ENCODE results near the gene SKA3. TPM values are rescaled to one million over a fixed set of nuclear protein-coding genes. Genes with fewer than 3 reads are reported as not detected.

SKA3 gene
- polyA plus RNA-seq, 1 donor (not counting 4 experiments of a cell fraction or from before 2014, with no cell fraction given): 13.4 TPM

DNA sequence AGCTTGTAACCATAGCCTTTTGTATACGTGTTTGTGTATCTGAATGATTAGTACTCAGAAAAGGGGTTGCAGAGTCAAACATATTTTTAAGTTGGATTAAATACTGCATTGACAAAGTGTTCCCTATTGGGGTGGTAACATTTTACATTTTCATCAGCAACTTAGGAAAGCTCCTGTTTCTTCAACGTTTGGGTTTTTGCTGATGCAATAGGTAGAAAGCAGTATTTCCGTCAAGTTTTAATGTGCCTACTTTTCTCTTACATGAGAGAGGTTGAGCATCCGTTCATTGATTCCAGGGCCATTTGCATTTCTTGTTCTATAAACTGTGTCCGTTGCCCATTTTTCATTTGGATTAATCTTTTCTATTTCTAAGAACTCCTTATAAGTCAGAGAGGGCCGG is 56.2 kb downstream of the SKA3 start:
- no peak overlapping the region for H2AFZ ChIP-seq (ENCODE audit: control insufficient read depth, low read length)
- H4K20me1 ChIP-seq (ENCODE audit: control insufficient read depth, extremely low read depth, insufficient read depth, low read length): no peaks in the 10 kb centered on the region
- TF ChIP-seq CTCF (optimal IDR thresholded peaks at IDR 0.05 in 1 of 3, IDR thresholded peaks at IDR 0.05 in 1 of 3, conservative IDR thresholded peaks at IDR 0.05 in 1 of 3; ENCODE audit: extremely low read depth in 1 of 3, insufficient read depth in 2 of 3, low read length in 3 of 3) (no peak), EZH2 (IDR thresholded peaks at IDR 0.05; ENCODE audit: low read length) (no peak)
- H3K27ac ChIP-seq (ENCODE audit: control insufficient read depth, insufficient read depth, low read length): no peak overlapping the region
- H3K4me3 ChIP-seq (ENCODE audit: control insufficient read depth in 2 of 3, extremely low read depth in 1 of 3, insufficient read depth in 2 of 3, low read depth in 1 of 3, low read length in 3 of 3): no peak overlapping the region
- no peaks in the 10 kb centered on the region for H3K9me1 ChIP-seq (ENCODE audit: control insufficient read depth, extremely low read depth, insufficient read depth, low read length)
- no peaks in the 10 kb centered on the region for H3K79me2 ChIP-seq (ENCODE audit: control insufficient read depth, insufficient read depth, low read length)
- no peak overlapping the region for H3K9ac ChIP-seq (ENCODE audit: control insufficient read depth, extremely low read depth, insufficient read depth, low read length)
- no peaks in the 10 kb centered on the region for H3K9me3 ChIP-seq (ENCODE audit: control insufficient read depth, low read depth, low read length)
- FAIRE-seq (no peak), DNase-seq (ENCODE audit: low read depth, low spot score) (no peak)
- no peaks in the 10 kb centered on the region for H3K36me3 ChIP-seq (ENCODE audit: control insufficient read depth in 2 of 2, extremely low read depth in 1 of 2, insufficient read depth in 2 of 2, low read length in 2 of 2)
- H3K4me2 ChIP-seq (ENCODE audit: control insufficient read depth, extremely low read depth, insufficient read depth, low read depth, low read length): no peak overlapping the region
- H3K27me3 ChIP-seq (ENCODE audit: control insufficient read depth, extremely low read depth, insufficient read depth, low read length): no peaks in the 10 kb centered on the region
- dilution Hi-C loops (cut with MboI; ENCODE audit: extremely low pct_ligation_motif_present, low sequenced_read_pairs): no loop called here
- H3K4me1 ChIP-seq (ENCODE audit: control insufficient read depth, extremely low read depth, insufficient read depth, low read length): no peaks in the 10 kb centered on the region

DNA sequence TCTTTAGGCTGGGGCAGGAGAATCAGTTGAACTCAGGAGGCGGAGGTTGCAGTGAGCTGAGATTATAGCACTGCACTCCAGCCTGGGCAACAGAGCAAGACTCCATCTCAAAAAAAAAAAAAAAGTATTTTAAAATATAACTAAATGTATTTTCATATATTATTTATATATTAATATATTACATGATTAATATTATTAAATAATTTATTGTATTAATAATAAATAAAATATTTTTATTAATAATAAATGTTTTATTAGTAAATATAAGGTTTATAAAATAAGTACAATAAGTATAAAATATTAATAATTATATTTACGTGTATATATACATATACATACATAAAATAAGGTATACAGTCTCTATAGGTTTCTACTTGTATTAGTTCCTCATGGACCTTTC is 56.8 kb downstream of the SKA3 start:
- H3K27ac ChIP-seq (ENCODE audit: control insufficient read depth, insufficient read depth, low read length): no peak overlapping the region
- no peak overlapping the region for H3K4me2 ChIP-seq (ENCODE audit: control insufficient read depth, extremely low read depth, insufficient read depth, low read depth, low read length)
- TF ChIP-seq EZH2 (IDR thresholded peaks at IDR 0.05; ENCODE audit: low read length) (no peak), CTCF (optimal IDR thresholded peaks at IDR 0.05 in 1 of 3, IDR thresholded peaks at IDR 0.05 in 1 of 3, conservative IDR thresholded peaks at IDR 0.05 in 1 of 3; ENCODE audit: extremely low read depth in 1 of 3, insufficient read depth in 2 of 3, low read length in 3 of 3) (no peak)
- no peaks in the 10 kb centered on the region for H3K36me3 ChIP-seq (ENCODE audit: control insufficient read depth in 2 of 2, extremely low read depth in 1 of 2, insufficient read depth in 2 of 2, low read length in 2 of 2)
- H2AFZ ChIP-seq (ENCODE audit: control insufficient read depth, low read length): no peak overlapping the region
- H3K4me3 ChIP-seq (ENCODE audit: control insufficient read depth in 2 of 3, extremely low read depth in 1 of 3, insufficient read depth in 2 of 3, low read depth in 1 of 3, low read length in 3 of 3): no peak overlapping the region
- no peaks in the 10 kb centered on the region for H3K27me3 ChIP-seq (ENCODE audit: control insufficient read depth, extremely low read depth, insufficient read depth, low read length)
- H3K4me1 ChIP-seq (ENCODE audit: control insufficient read depth, extremely low read depth, insufficient read depth, low read length): no peaks in the 10 kb centered on the region
- dilution Hi-C loops (cut with MboI; ENCODE audit: extremely low pct_ligation_motif_present, low sequenced_read_pairs): no loop called here
- H3K9me3 ChIP-seq (ENCODE audit: control insufficient read depth, low read depth, low read length): no peaks in the 10 kb centered on the region
- H3K9me1 ChIP-seq (ENCODE audit: control insufficient read depth, extremely low read depth, insufficient read depth, low read length): no peaks in the 10 kb centered on the region
- H3K9ac ChIP-seq (ENCODE audit: control insufficient read depth, extremely low read depth, insufficient read depth, low read length): no peak overlapping the region
- no peak for FAIRE-seq
- no peaks in the 10 kb centered on the region for H3K79me2 ChIP-seq (ENCODE audit: control insufficient read depth, insufficient read depth, low read length)
- H4K20me1 ChIP-seq (ENCODE audit: control insufficient read depth, extremely low read depth, insufficient read depth, low read length): no peaks in the 10 kb centered on the region
- DNase-seq (ENCODE audit: low read depth, low spot score): no peak
